AG09319 (cell line): ENCODE measurements around the gene SPOCK1.

Experiments used
- DNase-seq: peaks from one replicate; pipeline ENCODE4 v3.0.0-alpha.2; 2010; ENCODE audit warnings: low read depth; ENCODE audit errors: extremely low read depth
- CTCF ChIP-seq: IDR thresholded peaks from 2 replicates; pipeline ENCODE4 v1.5.1; 2011; ENCODE audit warnings: low read depth, mild to moderate bottlenecking, inconsistent platforms, low read length, moderate library complexity

SPOCK1 gene

GRCh38 chr5:137320056-137321045, 178.8 kb downstream of the SPOCK1 start:
- DNase-seq, result peak; percentile 28
- TF ChIP-seq CTCF, result peak; percentile 83

- no peak for TF ChIP-seq CTCF
- no peak for DNase-seq
These were observed 181.1 kb downstream of the SPOCK1 start for GRCh38 chr5:137318027-137318426.

- DNase-seq, result no peak
- TF ChIP-seq CTCF, result no peak
These were observed 182.8 kb downstream of the SPOCK1 start for GRCh38 chr5:137316346-137316736.

GRCh38 chr5:137315534-137316345, 183.4 kb downstream of the SPOCK1 start:
- no peak for TF ChIP-seq CTCF
- DNase-seq, result no peak

GRCh38 chr5:137315109-137315508, 184.0 kb downstream of the SPOCK1 start:
- no peak for TF ChIP-seq CTCF
- DNase-seq, result no peak

- TF ChIP-seq CTCF, result no peak
- no peak for DNase-seq
These were observed 185.5 kb downstream of the SPOCK1 start for GRCh38 chr5:137313526-137314175.
